Panc1 (cell line): Measurements from ENCODE around the gene SLC18B1. TPM values are rescaled to one million over a fixed set of nuclear protein-coding genes. Genes with fewer than 3 reads are reported as not detected.

Source experiments
- ATAC-seq: fragments of 200-7000 bp; cut with Tn5 transposase; 2 replicates; pipeline ENCODE4 v1.9.1; 2020; ENCODE audit warnings: mild to moderate bottlenecking, moderate library complexity
- BruUV-seq: library from RNA; stranded (reverse); fragments of 400-500 nt; replicated peaks from 2 replicates; lab custom pipeline; 2021; lab: Mats Ljungman, UMichigan
- CTCF ChIA-PET: fragments of 300-600 bp; sonication (Branson Sonifier 250); formaldehyde crosslinking; loops from one replicate; lab custom pipeline; 2022; ENCODE audit warnings: antibody characterized with exemption; lab: Charles Lee
- POLR2A ChIA-PET: fragments of 300-600 bp; sonication (Branson Sonifier 250); formaldehyde crosslinking; loops from one replicate; lab custom pipeline; 2022; ENCODE audit warnings: antibody characterized with exemption; lab: Charles Lee
- DNase-seq: peaks from one replicate; pipeline ENCODE4 v3.0.0-alpha.2; 2010; ENCODE audit warnings: low read depth, low spot score
- H3K27ac ChIP-seq: 2 replicates; pipeline ENCODE4 v1.5.1; 2011; ENCODE audit warnings: mild to moderate bottlenecking, low read length, inconsistent platforms
- H3K27me3 ChIP-seq: fragments of 200-500 bp; sonication (Bioruptor generic); 2 replicates; pipeline ENCODE4 v1.6.0; 2014; ENCODE audit warnings: low read length, inconsistent platforms; ENCODE audit not compliant: control insufficient read depth, insufficient read depth
- H3K36me3 ChIP-seq: fragments of 200-500 bp; sonication (Bioruptor generic); 2 replicates; pipeline ENCODE4 v1.5.1; 2014; ENCODE audit warnings: inconsistent platforms, mild to moderate bottlenecking, low read length, moderate library complexity; ENCODE audit not compliant: control insufficient read depth, insufficient read depth
- H3K4me1 ChIP-seq: 2 replicates; pipeline ENCODE4 v1.5.1; 2011; ENCODE audit warnings: inconsistent platforms, mild to moderate bottlenecking, low read length, moderate library complexity; ENCODE audit not compliant: control insufficient read depth, insufficient read depth
- H3K4me3 ChIP-seq, 2 experiments: 2 replicates each; pipeline ENCODE4 v1.5.1; 2011 to 2012; ENCODE audit warnings: low read depth in 2 of 2, low read length in 2 of 2, mild to moderate bottlenecking in 2 of 2, inconsistent platforms in 1 of 2, moderate library complexity in 1 of 2
- H3K9me3 ChIP-seq: fragments of 200-500 bp; sonication (Bioruptor generic); 2 replicates; pipeline ENCODE4 v1.5.1; 2014; ENCODE audit warnings: low read depth, mild to moderate bottlenecking, inconsistent platforms, low read length, moderate library complexity; ENCODE audit not compliant: control insufficient read depth, insufficient read depth
- CTCF ChIP-seq: fragments of 450-650 bp; IDR thresholded peaks from 2 replicates; pipeline ENCODE4 v1.5.1; 2017; ENCODE audit warnings: mild to moderate bottlenecking
- POLR2AphosphoS5 ChIP-seq: IDR thresholded peaks from 2 replicates; pipeline ENCODE4 v1.6.1; 2012; ENCODE audit warnings: mild to moderate bottlenecking, low read depth, low read length, moderate library complexity
- REST ChIP-seq, 2 experiments: IDR thresholded peaks; 2 replicates each; pipeline ENCODE4 v1.6.1; 2011 to 2012; ENCODE audit warnings: low read depth in 2 of 2, control low read depth in 1 of 2, low read length in 1 of 2, mild to moderate bottlenecking in 1 of 2, moderate library complexity in 1 of 2; ENCODE audit not compliant: insufficient read depth in 1 of 2
- SIN3A ChIP-seq: IDR thresholded peaks from 2 replicates; pipeline ENCODE4 v1.6.1; 2012; ENCODE audit warnings: low read depth, mild to moderate bottlenecking, low read length, moderate library complexity, borderline replicate concordance; ENCODE audit not compliant: insufficient read depth
- TCF7L2 ChIP-seq: IDR thresholded peaks from 2 replicates; pipeline ENCODE4 v1.6.1; 2011; ENCODE audit warnings: mild to moderate bottlenecking, low read depth, low read length, inconsistent platforms
- in situ Hi-C: cut with HindIII; loops from 2 replicates; pipeline ENCODE4 v1.10.0; 2016; ENCODE audit warnings: low sequenced_read_pairs, low pct_unique_long_range_greater_than_20kb
- intact Hi-C: fragments of 100-400 bp; cut with micrococcal nuclease; formaldehyde crosslinking; loops from one replicate; pipeline ENCODE4 v1.10.0; 2022; ENCODE audit not compliant: unreplicated experiment
- total RNA-seq: library from RNA; stranded (reverse); gene quantifications from one replicate; pipeline ENCODE4 v1.2.1, GENCODE V29; 2021; ENCODE audit not compliant: unreplicated experiment

The SLC18B1 gene
- total RNA-seq, 1 experiment from 2014 or later, result 0.67 TPM

DNA sequence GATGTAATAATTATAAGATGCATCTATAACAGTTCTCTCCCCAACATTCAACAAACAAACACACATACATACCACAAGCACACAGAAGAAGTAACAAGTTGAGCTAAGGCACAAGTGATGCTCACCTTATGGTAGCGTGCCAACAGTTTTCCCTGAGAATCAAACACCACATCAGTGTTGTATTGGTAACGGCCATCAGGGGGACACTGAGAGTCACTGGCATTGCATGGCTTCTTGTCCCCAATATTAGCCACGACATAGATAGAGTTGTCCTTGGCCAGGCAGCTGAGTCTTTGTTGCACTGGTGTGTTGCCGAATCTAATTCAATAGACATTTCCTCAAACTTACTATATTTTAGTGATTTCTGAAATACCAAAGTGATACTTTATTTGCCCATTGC is 69.8 kb downstream of the SLC18B1 start:
- ATAC-seq, result no peak
- no peaks in the 10 kb centered on the region for H3K4me1 ChIP-seq
- TF ChIP-seq TCF7L2, result no peak
- no peak for TF ChIP-seq POLR2AphosphoS5
- TF ChIP-seq CTCF, result no peak
- no peak for TF ChIP-seq REST (IDR thresholded peaks at IDR 0.05; ENCODE audit: insufficient read depth in 1 of 2, low read depth in 2 of 2, low read length in 1 of 2)
- TF ChIP-seq SIN3A, result no peak
- intact Hi-C loops, result no loop called here
- CTCF ChIA-PET, result no interaction called here
- in situ Hi-C loops, result no loop called here
- no peak overlapping the region for H3K27ac ChIP-seq
- H3K4me3 ChIP-seq, result no peak overlapping the region
- DNase-seq, result no peak
- no peaks in the 10 kb centered on the region for H3K36me3 ChIP-seq
- no peaks in the 10 kb centered on the region for H3K27me3 ChIP-seq
- POLR2A ChIA-PET, result no interaction called here
- BruUV-seq, result no TSS peak
- no peaks in the 10 kb centered on the region for H3K9me3 ChIP-seq

DNA sequence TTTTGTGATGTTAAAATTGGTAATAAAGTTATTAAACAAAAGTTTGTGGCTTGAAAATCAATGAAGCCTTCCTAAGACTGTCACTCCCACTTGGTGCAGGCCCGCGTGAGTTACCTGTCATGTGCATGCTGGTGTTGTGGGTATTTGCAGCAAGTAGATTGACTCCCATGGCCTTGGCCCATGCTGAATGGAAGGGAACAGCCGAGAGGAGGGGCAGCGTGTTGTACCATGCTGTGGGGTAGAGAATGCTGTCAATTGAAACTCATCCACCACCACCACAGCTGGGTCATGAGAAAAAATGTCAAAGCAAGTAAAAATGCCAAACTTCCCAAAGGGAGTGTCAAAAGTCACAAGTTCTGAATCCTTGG is 71.8 kb downstream of the SLC18B1 start:
- TF ChIP-seq SIN3A (no peak), TCF7L2 (no peak), REST (IDR thresholded peaks at IDR 0.05; ENCODE audit: insufficient read depth in 1 of 2, low read depth in 2 of 2, low read length in 1 of 2) (no peak), POLR2AphosphoS5 (no peak), CTCF (no peak)
- no TSS peak for BruUV-seq

More for the DNA sequence above, 71.8 kb downstream of the SLC18B1 start:
- Histone ChIP-seq H3K36me3 (no peaks in the 10 kb centered on the region), H3K9me3 (no peaks in the 10 kb centered on the region), H3K4me3 (no peak overlapping the region), H3K27me3 (no peaks in the 10 kb centered on the region), H3K27ac (no peak overlapping the region), H3K4me1 (no peaks in the 10 kb centered on the region)
- intact Hi-C loops (no loop called here), in situ Hi-C loops (no loop called here)
- ChIA-PET CTCF (no interaction called here), POLR2A (no interaction called here)
- no peak for DNase-seq
- ATAC-seq, result no peak
